BJ (cell line): ENCODE results near the gene CNR1. TPM values are rescaled to one million over a fixed set of nuclear protein-coding genes. Genes with fewer than 3 reads are reported as not detected.

ENCODE experiments used
- CTCF ChIA-PET: fragments of 350-600 bp; formaldehyde crosslinking; extraction: SDS; loops from one replicate; lab custom pipeline; 2021; ENCODE audit warnings: antibody characterized with exemption, inconsistent platforms; lab: Yijun Ruan, JAX
- POLR2A ChIA-PET: fragments of 300-600 bp; sonication (Branson Sonifier 250); formaldehyde crosslinking; extraction: SDS; loops from one replicate; lab custom pipeline; 2021; ENCODE audit warnings: antibody characterized with exemption; lab: Charles Lee
- DNase-seq: peaks from one replicate; pipeline ENCODE4 v3.0.0-alpha.2; 2011; ENCODE audit warnings: low read depth
- H3K27me3 ChIP-seq: 2 replicates; pipeline ENCODE4 v1.6.0; 2011; ENCODE audit warnings: low read length; ENCODE audit not compliant: control insufficient read depth, insufficient read depth
- H3K36me3 ChIP-seq: 2 replicates; pipeline ENCODE4 v1.5.1; 2011; ENCODE audit warnings: low read length; ENCODE audit not compliant: control insufficient read depth, insufficient read depth
- H3K4me3 ChIP-seq: 2 replicates; pipeline ENCODE4 v1.5.1; 2011; ENCODE audit warnings: low read depth, mild to moderate bottlenecking, control low read depth, low read length
- polyA plus RNA-seq: library from polyadenylated mRNA; depleted of rRNA; stranded (reverse); fragments of >200 nt; gene quantifications from 2 replicates; pipeline ENCODE4 v1.2.3, GENCODE V29; 2011
- TF ChIP-seq, protein P1 (sequence below): IDR thresholded peaks from 2 replicates; pipeline ENCODE4 v1.5.1; 2011; ENCODE audit warnings: low read depth, mild to moderate bottlenecking, control low read depth, inconsistent platforms, low read length, moderate library complexity; ENCODE audit not compliant: insufficient read depth

Gene CNR1
- polyA plus RNA-seq, 1 experiment: not detected

DNA sequence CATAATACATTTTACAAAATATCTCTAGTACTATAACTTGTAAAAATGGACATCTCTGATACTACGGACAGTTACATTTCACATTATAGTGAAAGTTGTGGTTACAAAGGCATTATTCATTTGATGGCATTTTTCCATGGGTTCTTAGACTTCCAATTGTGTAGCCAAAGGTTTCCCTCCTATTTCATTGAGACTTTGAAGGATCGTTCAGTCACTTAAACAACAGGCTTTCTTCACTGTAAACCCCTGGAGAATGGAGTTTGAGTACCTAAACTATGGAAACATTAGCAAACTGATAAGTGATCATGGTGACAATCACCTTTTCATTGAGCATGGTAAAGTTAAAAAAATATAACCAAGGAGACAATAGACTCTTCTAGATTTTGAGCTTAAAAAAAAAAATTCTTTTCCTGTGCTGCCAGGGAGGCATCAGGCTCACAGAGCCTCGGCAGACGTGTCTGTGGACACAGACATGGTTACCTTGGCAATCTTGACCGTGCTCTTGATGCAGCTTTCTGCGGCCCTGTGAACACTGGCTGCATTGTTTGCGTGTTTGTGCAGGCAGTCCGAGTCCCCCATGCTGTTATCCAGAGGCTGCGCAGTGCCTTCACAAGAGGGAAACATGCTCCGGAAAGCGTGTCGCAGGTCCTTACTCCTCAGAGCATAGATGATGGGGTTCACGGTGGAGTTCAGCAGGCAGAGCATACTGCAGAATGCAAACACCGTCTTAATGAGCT, 22.6 kb downstream of the CNR1 start:
- Histone ChIP-seq H3K4me3 (no peak overlapping the region), H3K27me3 (no peaks in the 10 kb centered on the region), H3K36me3 (no peaks in the 10 kb centered on the region)
- TF ChIP-seq, protein P1, sequence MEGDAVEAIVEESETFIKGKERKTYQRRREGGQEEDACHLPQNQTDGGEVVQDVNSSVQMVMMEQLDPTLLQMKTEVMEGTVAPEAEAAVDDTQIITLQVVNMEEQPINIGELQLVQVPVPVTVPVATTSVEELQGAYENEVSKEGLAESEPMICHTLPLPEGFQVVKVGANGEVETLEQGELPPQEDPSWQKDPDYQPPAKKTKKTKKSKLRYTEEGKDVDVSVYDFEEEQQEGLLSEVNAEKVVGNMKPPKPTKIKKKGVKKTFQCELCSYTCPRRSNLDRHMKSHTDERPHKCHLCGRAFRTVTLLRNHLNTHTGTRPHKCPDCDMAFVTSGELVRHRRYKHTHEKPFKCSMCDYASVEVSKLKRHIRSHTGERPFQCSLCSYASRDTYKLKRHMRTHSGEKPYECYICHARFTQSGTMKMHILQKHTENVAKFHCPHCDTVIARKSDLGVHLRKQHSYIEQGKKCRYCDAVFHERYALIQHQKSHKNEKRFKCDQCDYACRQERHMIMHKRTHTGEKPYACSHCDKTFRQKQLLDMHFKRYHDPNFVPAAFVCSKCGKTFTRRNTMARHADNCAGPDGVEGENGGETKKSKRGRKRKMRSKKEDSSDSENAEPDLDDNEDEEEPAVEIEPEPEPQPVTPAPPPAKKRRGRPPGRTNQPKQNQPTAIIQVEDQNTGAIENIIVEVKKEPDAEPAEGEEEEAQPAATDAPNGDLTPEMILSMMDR: no peak
- CTCF ChIA-PET: no interaction called here
- POLR2A ChIA-PET: no interaction called here
- no peak for DNase-seq

DNA sequence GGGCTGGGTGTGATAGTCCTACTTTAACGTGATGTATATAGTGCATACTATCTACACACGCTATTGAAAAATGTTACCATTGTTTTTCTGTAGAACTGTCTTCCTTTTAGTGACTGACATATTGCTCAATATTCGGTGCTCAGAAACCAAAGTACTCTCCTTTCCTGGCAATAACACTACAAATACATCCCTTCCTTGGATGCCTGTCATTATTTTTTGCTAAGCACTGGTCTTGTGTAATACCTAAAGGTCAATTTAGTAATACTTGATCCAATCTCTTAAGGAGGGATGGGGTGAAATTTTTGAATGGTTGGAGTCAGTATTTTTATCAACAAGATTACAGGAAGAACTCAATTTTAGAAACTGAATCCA, 23.9 kb downstream of the CNR1 start:
- H3K36me3 ChIP-seq: no peaks in the 10 kb centered on the region
- TF ChIP-seq, protein P1: no peak
- DNase-seq: no peak
- ChIA-PET POLR2A (no interaction called here), CTCF (no interaction called here)
- H3K4me3 ChIP-seq: no peak overlapping the region
- no peaks in the 10 kb centered on the region for H3K27me3 ChIP-seq

DNA sequence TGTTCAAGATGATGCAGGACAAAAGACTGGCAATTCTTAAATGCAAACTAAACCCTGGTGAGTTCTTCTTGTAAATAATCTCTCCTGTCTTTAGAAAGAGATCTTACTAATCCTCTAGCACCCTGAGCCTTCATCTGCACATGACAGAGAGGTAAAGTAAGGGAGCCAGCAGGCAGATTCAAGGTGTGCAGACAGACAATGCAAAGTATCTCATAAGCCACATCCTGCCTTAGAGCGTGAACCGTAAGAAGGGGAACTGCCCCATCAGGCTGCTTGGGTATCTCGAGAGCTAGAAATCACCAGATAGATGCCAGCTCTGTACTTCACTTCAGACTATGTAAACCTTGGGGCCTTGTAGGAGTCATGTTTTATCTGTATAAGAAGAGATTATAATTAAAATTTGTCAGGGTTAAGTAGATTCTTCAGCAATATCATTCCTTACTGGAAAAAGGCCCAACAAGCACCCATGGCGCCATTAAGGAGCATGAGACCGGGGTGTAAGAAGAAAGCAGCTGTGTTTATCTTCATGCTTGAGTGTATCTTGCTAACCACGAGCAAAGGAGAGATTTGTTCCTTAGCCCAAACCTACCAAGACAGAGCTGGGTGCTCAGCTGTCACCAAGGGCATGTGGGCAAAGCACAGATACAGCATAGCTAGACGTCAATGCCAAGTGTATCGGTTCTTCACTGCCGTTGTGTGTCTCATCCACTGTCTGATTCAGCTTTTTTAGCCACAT, 24.4 kb downstream of the CNR1 start:
- CTCF ChIA-PET: no interaction called here

DNA sequence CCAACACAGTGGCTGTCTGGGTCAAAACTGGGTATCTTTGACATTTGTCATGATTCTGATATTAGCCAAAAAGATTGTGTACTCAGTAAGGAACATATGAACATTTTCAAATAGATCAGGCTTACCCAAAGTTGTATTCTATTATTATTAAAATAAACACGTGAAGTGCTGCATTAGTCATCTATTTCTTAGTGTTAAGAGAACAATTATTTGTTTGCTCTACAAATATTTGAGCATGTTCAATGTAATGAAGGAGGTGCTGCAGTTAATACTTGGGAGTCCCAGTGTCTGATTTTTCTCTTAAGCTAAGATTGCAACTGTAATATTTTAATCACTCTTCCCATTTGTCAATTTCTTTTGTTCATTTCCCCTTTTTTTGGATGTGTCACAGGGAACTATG, 28.2 kb downstream of the CNR1 start:
- TF ChIP-seq, protein P1: no peak
- Histone ChIP-seq H3K27me3 (no peaks in the 10 kb centered on the region), H3K36me3 (no peaks in the 10 kb centered on the region), H3K4me3 (no peak overlapping the region)
- ChIA-PET CTCF (no interaction called here), POLR2A (no interaction called here)
- DNase-seq: no peak

More for the DNA sequence above, 24.4 kb downstream of the CNR1 start:
- DNase-seq: no peak
- no peak overlapping the region for H3K4me3 ChIP-seq
- TF ChIP-seq, protein P1: no peak
- no peaks in the 10 kb centered on the region for H3K36me3 ChIP-seq
- no peaks in the 10 kb centered on the region for H3K27me3 ChIP-seq
- POLR2A ChIA-PET: no interaction called here

DNA sequence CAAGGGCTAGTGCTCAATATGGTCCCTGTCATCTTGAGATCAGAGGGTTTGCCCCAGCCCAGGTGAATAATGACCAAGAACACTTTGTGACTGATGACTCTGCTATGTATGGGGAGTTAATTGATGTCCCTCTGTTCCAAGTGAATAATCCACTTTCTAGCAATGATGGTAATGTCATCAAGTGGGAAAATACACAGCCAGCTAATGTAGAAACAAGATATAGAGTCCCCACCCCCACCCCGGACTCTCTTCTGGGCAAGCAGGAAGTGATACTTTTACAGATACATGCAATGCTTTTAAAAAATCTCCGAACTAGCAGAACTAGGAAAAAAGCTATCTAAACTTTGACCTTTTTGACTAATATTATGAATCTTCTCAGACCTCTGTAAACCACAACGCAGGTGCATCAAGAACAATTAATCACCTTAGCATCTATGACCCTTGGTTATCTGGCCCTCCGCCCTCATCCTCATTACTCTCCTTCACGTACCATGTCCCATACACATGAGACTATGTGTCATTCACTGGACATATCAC, 30.5 kb downstream of the CNR1 start:
- Histone ChIP-seq H3K4me3 (no peak overlapping the region), H3K27me3 (no peaks in the 10 kb centered on the region), H3K36me3 (no peaks in the 10 kb centered on the region)
- ChIA-PET CTCF (no interaction called here), POLR2A (no interaction called here)
- TF ChIP-seq, protein P1: no peak
- DNase-seq: no peak
